IMR-90 (cell line): Measurements from ENCODE around the gene KIRREL1. TPM values are rescaled to one million over a fixed set of nuclear protein-coding genes. Genes with fewer than 3 reads are reported as not detected.

Experiments
- ATAC-seq: fragments of 200-7000 bp; cut with Tn5 transposase; 2 replicates; pipeline ENCODE4 v1.9.1; 2020; ENCODE audit warnings: low read depth, mild to moderate bottlenecking, moderate library complexity
- BruUV-seq: library from RNA; stranded (reverse); fragments of 400-500 nt; replicated peaks from 2 replicates; lab custom pipeline; 2021; lab: Mats Ljungman, UMichigan
- CTCF ChIA-PET: fragments of 300-600 bp; formaldehyde crosslinking; extraction: SDS; loops from one replicate; lab custom pipeline; 2021; ENCODE audit warnings: antibody characterized with exemption; lab: Yijun Ruan, JAX
- POLR2A ChIA-PET: fragments of 300-600 bp; sonication (Branson Sonifier 250); formaldehyde crosslinking; loops from one replicate; lab custom pipeline; 2022; ENCODE audit warnings: antibody characterized with exemption; ENCODE audit not compliant: unreplicated experiment; lab: Charles Lee
- DNase-seq: peaks from one replicate; pipeline ENCODE4 v3.0.0; 2013
- H2AFZ ChIP-seq: replicated peaks from 2 replicates; pipeline ENCODE3; 2013; ENCODE audit warnings: low read length, mild to moderate bottlenecking; ENCODE audit not compliant: poor library complexity
- H2AK5ac ChIP-seq: 2 replicates; pipeline ENCODE4 v1.6.1; 2013; ENCODE audit warnings: low read depth, low read length, inconsistent platforms
- H2AK9ac ChIP-seq: replicated peaks from 2 replicates; pipeline ENCODE3; 2013; ENCODE audit warnings: mild to moderate bottlenecking, low read depth, low read length, moderate library complexity; ENCODE audit not compliant: poor library complexity
- H2BK120ac ChIP-seq: 2 replicates; pipeline ENCODE4 v1.6.1; 2013; ENCODE audit warnings: low read depth, low read length, inconsistent platforms
- H2BK15ac ChIP-seq: 3 replicates; pipeline ENCODE4 v1.6.1; 2013; ENCODE audit warnings: low read depth, low read length, inconsistent platforms
- H2BK20ac ChIP-seq: 2 replicates; pipeline ENCODE4 v1.6.1; 2013; ENCODE audit warnings: low read depth, mild to moderate bottlenecking, inconsistent platforms, low read length, moderate library complexity
- H2BK5ac ChIP-seq: 2 replicates; pipeline ENCODE4 v1.6.1; 2013; ENCODE audit warnings: mild to moderate bottlenecking, low read depth, low read length, inconsistent platforms; ENCODE audit not compliant: poor library complexity, severe bottlenecking
- H3K14ac ChIP-seq: replicated peaks from 2 replicates; pipeline ENCODE4 v1.6.1; 2013; ENCODE audit warnings: low read depth, low read length, inconsistent platforms
- H3K18ac ChIP-seq: 2 replicates; pipeline ENCODE4 v1.6.1; 2013; ENCODE audit warnings: low read depth, low read length, control low read depth
- H3K23ac ChIP-seq: 2 replicates; pipeline ENCODE4 v1.6.1; 2013; ENCODE audit warnings: low read depth, low read length, inconsistent platforms
- H3K27ac ChIP-seq: 2 replicates; pipeline ENCODE4 v1.5.1; 2013; ENCODE audit warnings: mild to moderate bottlenecking, control low read depth, low read length; ENCODE audit not compliant: insufficient read depth
- H3K27me3 ChIP-seq: 2 replicates; pipeline ENCODE4 v1.6.1; 2013; ENCODE audit warnings: low read length; ENCODE audit not compliant: control insufficient read depth, insufficient read depth
- H3K36me3 ChIP-seq: 2 replicates; pipeline ENCODE4 v1.6.1; 2013; ENCODE audit warnings: low read length, mixed read lengths; ENCODE audit not compliant: control insufficient read depth, insufficient read depth
- H3K4ac ChIP-seq: 2 replicates; pipeline ENCODE4 v1.6.1; 2013; ENCODE audit warnings: low read depth, low read length, inconsistent platforms
- H3K4me1 ChIP-seq: 2 replicates; pipeline ENCODE4 v1.6.1; 2013; ENCODE audit warnings: low read length, mixed read lengths; ENCODE audit not compliant: control insufficient read depth, insufficient read depth
- H3K4me2 ChIP-seq: 2 replicates; pipeline ENCODE4 v1.6.1; 2013; ENCODE audit warnings: low read depth, mild to moderate bottlenecking, control low read depth, low read length, moderate library complexity
- H3K4me3 ChIP-seq: 2 replicates; pipeline ENCODE4 v1.5.1; 2013; ENCODE audit warnings: low read depth, mild to moderate bottlenecking, control low read depth, low read length, moderate library complexity; ENCODE audit not compliant: insufficient read depth
- H3K56ac ChIP-seq: 2 replicates; pipeline ENCODE4 v1.6.1; 2013; ENCODE audit warnings: low read length, inconsistent platforms; ENCODE audit not compliant: insufficient read depth; ENCODE audit errors: extremely low read depth
- H3K79me1 ChIP-seq, 2 experiments: 2 replicates each; pipeline ENCODE4 v1.6.1; 2013; ENCODE audit warnings: low read length in 2 of 2, inconsistent platforms in 1 of 2, low read depth in 1 of 2
- H3K9ac ChIP-seq: 2 replicates; pipeline ENCODE4 v1.6.1; 2013; ENCODE audit warnings: low read depth, low read length, control low read depth
- H3K9me1 ChIP-seq: 2 replicates; pipeline ENCODE4 v1.6.1; 2013; ENCODE audit warnings: low read length, inconsistent platforms; ENCODE audit not compliant: insufficient read depth
- H3K9me3 ChIP-seq: 2 replicates; pipeline ENCODE4 v1.6.1; 2013; ENCODE audit warnings: low read length; ENCODE audit not compliant: control insufficient read depth, insufficient read depth
- H4K20me1 ChIP-seq: 2 replicates; pipeline ENCODE4 v1.6.1; 2013; ENCODE audit warnings: low read length, inconsistent platforms; ENCODE audit not compliant: insufficient read depth
- H4K5ac ChIP-seq: 2 replicates; pipeline ENCODE4 v1.6.1; 2013; ENCODE audit warnings: mild to moderate bottlenecking, low read depth, low read length, control low read depth
- H4K8ac ChIP-seq, 2 experiments: 2 replicates each; pipeline ENCODE4 v1.6.1; 2013; ENCODE audit warnings: low read depth in 2 of 2, low read length in 2 of 2, control low read depth in 1 of 2, inconsistent platforms in 1 of 2
- H4K91ac ChIP-seq: 2 replicates; pipeline ENCODE4 v1.6.1; 2013; ENCODE audit warnings: low read depth, low read length, inconsistent platforms; ENCODE audit not compliant: insufficient read depth
- CEBPB ChIP-seq: IDR thresholded peaks from 2 replicates; pipeline ENCODE4 v1.6.1; 2012; ENCODE audit warnings: low read depth, low read length, improper control_type of control experiment
- CHD1 ChIP-seq: IDR thresholded peaks from 2 replicates; pipeline ENCODE4 v1.6.1; 2012; ENCODE audit warnings: low read depth, low read length, improper control_type of control experiment
- CTCF ChIP-seq: conservative IDR thresholded peaks from 2 replicates; pipeline ENCODE4 v1.5.1; 2012; ENCODE audit warnings: mild to moderate bottlenecking, low read depth, low read length, improper control_type of control experiment
- ELK1 ChIP-seq: fragments of 150-350 bp; IDR thresholded peaks from 2 replicates; pipeline ENCODE4 v1.6.1; 2016; ENCODE audit warnings: low read depth, mild to moderate bottlenecking, low read length, moderate library complexity, borderline replicate concordance
- FOS ChIP-seq: fragments of 150-350 bp; IDR thresholded peaks from 2 replicates; pipeline ENCODE4 v1.6.1; 2016; ENCODE audit warnings: low read depth, low read length
- MAFK ChIP-seq: IDR thresholded peaks from 2 replicates; pipeline ENCODE4 v1.6.1; 2012; ENCODE audit warnings: low read depth, low read length, improper control_type of control experiment
- MAZ ChIP-seq: IDR thresholded peaks from 2 replicates; pipeline ENCODE4 v1.6.1; 2012; ENCODE audit warnings: low read depth, mild to moderate bottlenecking, low read length, improper control_type of control experiment, moderate library complexity, borderline replicate concordance
- MXI1 ChIP-seq: IDR thresholded peaks from 2 replicates; pipeline ENCODE4 v1.6.1; 2012; ENCODE audit warnings: low read depth, mild to moderate bottlenecking, low read length, moderate library complexity, borderline replicate concordance
- NFE2L2 ChIP-seq: fragments of 150-350 bp; IDR thresholded peaks from 2 replicates; pipeline ENCODE4 v1.6.1; 2016; ENCODE audit warnings: low read depth, mild to moderate bottlenecking, low read length
- POLR2A ChIP-seq: IDR thresholded peaks from 2 replicates; pipeline ENCODE4 v1.6.1; 2012; ENCODE audit warnings: mild to moderate bottlenecking, low read depth, low read length
- RAD21 ChIP-seq: IDR thresholded peaks from 2 replicates; pipeline ENCODE4 v1.6.1; 2012; ENCODE audit warnings: low read length, improper control_type of control experiment
- RCOR1 ChIP-seq: IDR thresholded peaks from 2 replicates; pipeline ENCODE4 v1.6.1; 2012; ENCODE audit warnings: mild to moderate bottlenecking, low read length, improper control_type of control experiment; ENCODE audit not compliant: insufficient replicate concordance
- RFX5 ChIP-seq: IDR thresholded peaks from 2 replicates; pipeline ENCODE4 v1.8.0; 2012; ENCODE audit warnings: low read depth, mild to moderate bottlenecking, low read length, moderate library complexity
- SMC3 ChIP-seq: fragments of 150-350 bp; IDR thresholded peaks from 2 replicates; pipeline ENCODE4 v1.6.1; 2016; ENCODE audit warnings: low read depth, mild to moderate bottlenecking, antibody characterized with exemption, low read length, moderate library complexity
- USF2 ChIP-seq: fragments of 150-350 bp; IDR thresholded peaks from 2 replicates; pipeline ENCODE4 v1.6.1; 2017; ENCODE audit warnings: mild to moderate bottlenecking, antibody characterized with exemption, low read length, low read depth
- dilution Hi-C: fragments of 300-500 bp; cut with HindIII; formaldehyde crosslinking; loops from one replicate; pipeline ENCODE4 v1.14.3; 2018; ENCODE audit warnings: low sequenced_read_pairs; ENCODE audit not compliant: unreplicated experiment
- in situ Hi-C: fragments of 300-500 bp; cut with MboI; formaldehyde crosslinking; loops from 3 replicates; pipeline ENCODE4 v1.14.3; 2019; ENCODE audit warnings: low sequenced_read_pairs, inconsistent platforms, mixed read lengths
- intact Hi-C: fragments of 100-400 bp; cut with micrococcal nuclease; formaldehyde crosslinking; loops from 2 replicates; pipeline ENCODE4 v1.10.0; 2022
- polyA plus RNA-seq, 3 experiments: library from polyadenylated mRNA; depleted of rRNA; stranded (reverse); fragments of >200 nt; gene quantifications; 2 replicates each; pipeline ENCODE4 v1.2.3, GENCODE V29; 2012; ENCODE audit warnings: low replicate concordance in 1 of 3
- total RNA-seq: library from RNA; depleted of rRNA; stranded (reverse); fragments of >200 nt; gene quantifications from 2 replicates; pipeline ENCODE4 v1.2.3, GENCODE V29; 2012

KIRREL1 gene
- total and polyA plus RNA-seq, 2 of the 4 experiments (the other 2 are of a cell fraction) = 58.1 to 64.7 TPM

GRCh38 chr1:157971769-157972168, 21.7 kb upstream of the KIRREL1 start:
- no TSS peak for BruUV-seq

More at GRCh38 chr1:157971769-157972168, 21.7 kb upstream of the KIRREL1 start:
- Histone ChIP-seq H3K18ac (no peak overlapping the region), H2AK5ac (no peak overlapping the region), H4K91ac (no peak overlapping the region), H3K4me3 (no peak overlapping the region), H3K79me1 (no peaks in the 10 kb centered on the region), H3K27me3 (peaks cover 12% of the 10 kb centered on the region), H2BK5ac (no peak overlapping the region), H2BK120ac (no peak overlapping the region), H3K9me1 (peaks cover 12% of the 10 kb centered on the region), H2AFZ (no peak overlapping the region), H3K4me1 (peaks cover 11% of the 10 kb centered on the region), H3K56ac (no peak overlapping the region), H2BK20ac (no peak overlapping the region), H3K23ac (no peak overlapping the region), H3K9ac (no peak overlapping the region), H3K4ac (no peak overlapping the region), H3K36me3 (no peaks in the 10 kb centered on the region), H4K5ac (no peak overlapping the region), H3K4me2 (no peak overlapping the region), H3K9me3 (peaks cover 5% of the 10 kb centered on the region), H2AK9ac (no peak overlapping the region), H4K20me1 (peaks cover 4% of the 10 kb centered on the region), H4K8ac (no peak overlapping the region), H2BK15ac (no peak overlapping the region), H3K14ac (no peak overlapping the region), H3K27ac (no peak overlapping the region)
- CTCF ChIA-PET = interaction anchor here (1.1 to 2.6 kb wide), 2 partner anchors 20 to 145 kb away, joined by 5 to 12 read pairs; no protein-coding TSS in a partner anchor
- ATAC-seq = no peak
- in situ Hi-C loops = no loop called here
- dilution Hi-C loops = loop anchor here (25.0 kb wide), 1 partner anchor 166 kb away; a partner anchor contains a TSS
- intact Hi-C loops = no loop called here
- TF ChIP-seq MAZ (no peak), FOS (no peak), CEBPB (no peak), SMC3 (no peak), CHD1 (no peak), MXI1 (no peak), USF2 (no peak), RAD21 (no peak), ELK1 (no peak), CTCF (no peak), POLR2A (no peak), RCOR1 (no peak), MAFK (no peak), RFX5 (no peak), NFE2L2 (no peak)
- POLR2A ChIA-PET = no interaction called here
- no peak for DNase-seq
